ACC112 (cell line): ENCODE data around the gene CHRNA5.
"Not testable (repeated sequence)": the region's sequence is repeated elsewhere in the genome, so short reads cannot be mapped to it uniquely, and the experiment has no call there.

Experiments used
- H2AFZ ChIP-seq: fragments of 200-600 bp; sonication (generic); one replicate; pipeline ENCODE4 v1.6.0; 2017; ENCODE audit warnings: antibody characterized with exemption, low read length; ENCODE audit not compliant: unreplicated experiment
- H3K27ac ChIP-seq: fragments of 200-600 bp; sonication (generic); 2 replicates; pipeline ENCODE4 v1.5.1; 2014; ENCODE audit warnings: low read depth, mild to moderate bottlenecking, antibody characterized with exemption, low read length, moderate library complexity
- H3K27me3 ChIP-seq: fragments of 200-600 bp; sonication (generic); 2 replicates; pipeline ENCODE4 v1.6.1; 2014; ENCODE audit warnings: mild to moderate bottlenecking, antibody characterized with exemption, low read length, moderate library complexity, mixed read lengths; ENCODE audit not compliant: insufficient read depth
- H3K36me3 ChIP-seq: fragments of 200-600 bp; sonication (generic); 2 replicates; pipeline ENCODE4 v1.6.1; 2016; ENCODE audit warnings: mild to moderate bottlenecking, antibody characterized with exemption, low read length, moderate library complexity, mixed read lengths; ENCODE audit not compliant: insufficient read depth
- H3K4me1 ChIP-seq: fragments of 200-600 bp; sonication (generic); one replicate; pipeline ENCODE4 v1.6.1; 2016; ENCODE audit warnings: low read length, mixed read lengths; ENCODE audit not compliant: insufficient read depth, unreplicated experiment, control insufficient read depth
- H3K4me3 ChIP-seq: fragments of 200-600 bp; sonication (generic); 2 replicates; pipeline ENCODE4 v1.5.1; 2014; ENCODE audit warnings: mild to moderate bottlenecking, low read depth, low read length
- H3K79me2 ChIP-seq: fragments of 200-600 bp; sonication (generic); one replicate; pipeline ENCODE4 v1.6.0; 2016; ENCODE audit warnings: low read length; ENCODE audit not compliant: control insufficient read depth, unreplicated experiment, insufficient read depth

Gene CHRNA5

GRCh38 chr15:78565097-78565950 lies at the start of gene CHRNA5:
CHRNA5 (plus strand) TSS chr15:78565520; CDS start chr15:78565720, 200 bp downstream.
- Histone ChIP-seq H2AFZ (peak within 1 kb of the TSS; percentile 100), H3K79me2 (no peaks in the 10 kb centered on the region), H3K4me1 (peaks cover 3% of the 10 kb centered on the region), H3K27ac (no peak within 1 kb of the TSS), H3K36me3 (no peaks in the 10 kb centered on the region), H3K4me3 (peak within 1 kb of the TSS; percentile 78), H3K27me3 (0 out of 2 replicates have a peak, but pooled peaks cover 3% of the 10 kb centered on the region)

- not testable (repeated sequence) for H3K79me2 ChIP-seq, H3K27ac ChIP-seq, H2AFZ ChIP-seq, H3K36me3 ChIP-seq, H3K4me1 ChIP-seq, H3K27me3 ChIP-seq, H3K4me3 ChIP-seq
Observed at GRCh38 chr15:78520035-78520434, 45.3 kb upstream of the CHRNA5 start.

DNA sequence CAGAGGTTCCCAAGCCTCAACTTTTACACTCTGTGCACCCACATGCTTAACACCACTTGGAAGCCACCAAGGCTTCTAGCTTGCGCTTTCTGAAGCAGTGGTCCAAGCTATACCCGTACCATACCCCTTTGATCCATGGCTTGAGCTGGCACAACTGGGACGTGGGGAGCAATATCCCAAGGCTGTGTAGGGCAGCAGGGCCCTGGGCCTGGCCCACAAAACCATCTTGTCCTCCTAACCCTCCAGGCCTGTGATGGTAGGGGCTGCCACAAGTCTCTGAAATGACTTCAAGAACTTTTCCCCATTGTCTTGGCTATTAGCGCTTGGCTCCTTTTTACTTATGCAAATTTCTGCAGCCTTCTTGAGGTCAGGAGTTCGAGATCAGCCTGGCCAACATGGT lies 41.1 kb upstream of the CHRNA5 start:
- H3K27ac ChIP-seq: no peak overlapping the region
- no peaks in the 10 kb centered on the region for H3K4me1 ChIP-seq
- no peak overlapping the region for H2AFZ ChIP-seq
- H3K36me3 ChIP-seq: no peaks in the 10 kb centered on the region
- no peaks in the 10 kb centered on the region for H3K27me3 ChIP-seq
- H3K79me2 ChIP-seq: no peaks in the 10 kb centered on the region
- H3K4me3 ChIP-seq: no peak overlapping the region

GRCh38 chr15:78527325-78527724 lies 38.0 kb upstream of the CHRNA5 start:
- no peaks in the 10 kb centered on the region for H3K79me2 ChIP-seq
- no peaks in the 10 kb centered on the region for H3K36me3 ChIP-seq
- H3K27me3 ChIP-seq: no peaks in the 10 kb centered on the region
- no peak overlapping the region for H3K27ac ChIP-seq
- H3K4me1 ChIP-seq: no peaks in the 10 kb centered on the region
- H2AFZ ChIP-seq: no peak overlapping the region
- H3K4me3 ChIP-seq: no peak overlapping the region

DNA sequence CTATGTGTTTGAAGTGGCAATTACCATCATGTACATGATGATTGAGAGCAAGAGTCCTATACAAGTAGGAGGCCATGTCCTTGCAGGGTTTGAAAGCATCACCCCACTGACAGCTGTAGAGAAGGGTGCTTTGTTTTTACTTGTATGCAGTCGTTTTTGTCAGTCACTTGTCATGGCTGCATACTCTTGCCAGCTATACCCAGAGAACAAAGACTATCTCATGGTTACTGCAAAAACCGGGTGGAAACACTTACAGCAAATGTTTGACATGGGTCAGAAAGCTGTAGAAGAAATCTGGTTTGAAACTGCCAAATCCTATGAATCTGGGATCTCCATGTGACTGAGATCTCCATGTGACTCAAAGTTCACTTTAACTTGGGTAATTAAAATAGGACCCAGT lies 32.0 kb upstream of the CHRNA5 start:
- Histone ChIP-seq H3K79me2 (no peaks in the 10 kb centered on the region), H3K27me3 (no peaks in the 10 kb centered on the region), H3K27ac (no peak overlapping the region), H3K4me1 (no peaks in the 10 kb centered on the region), H2AFZ (no peak overlapping the region), H3K36me3 (no peaks in the 10 kb centered on the region), H3K4me3 (no peak overlapping the region)

DNA sequence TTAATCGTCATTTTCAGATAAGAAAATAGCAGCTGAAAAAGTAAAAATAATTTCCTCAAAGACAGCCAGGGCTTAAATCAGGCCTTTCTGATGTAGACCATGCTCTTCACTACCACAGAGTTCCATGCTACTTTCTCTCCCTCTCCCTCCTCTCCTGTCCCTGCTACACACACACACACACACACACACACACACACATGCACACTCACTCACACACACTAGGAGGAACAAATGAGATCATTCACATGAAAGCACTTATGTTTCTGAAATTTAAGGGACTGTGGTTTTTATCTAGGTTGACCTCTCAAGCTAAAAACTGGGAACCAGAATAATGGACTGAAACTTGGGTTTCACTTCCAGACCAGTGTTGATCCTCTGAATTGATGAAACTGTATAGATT lies 29.2 kb upstream of the CHRNA5 start:
- Histone ChIP-seq H3K4me3 (no peak overlapping the region), H2AFZ (no peak overlapping the region), H3K36me3 (no peaks in the 10 kb centered on the region), H3K27ac (no peak overlapping the region), H3K27me3 (no peaks in the 10 kb centered on the region), H3K4me1 (no peaks in the 10 kb centered on the region), H3K79me2 (peaks cover 9% of the 10 kb centered on the region)

GRCh38 chr15:78537266-78537905 lies 27.9 kb upstream of the CHRNA5 start:
- Histone ChIP-seq H3K27ac (no peak overlapping the region), H2AFZ (no peak overlapping the region), H3K4me1 (peaks cover 8% of the 10 kb centered on the region), H3K36me3 (peaks cover 3% of the 10 kb centered on the region; the same call in 1 of the 2 replicates), H3K79me2 (peaks cover 21% of the 10 kb centered on the region), H3K4me3 (no peak overlapping the region), H3K27me3 (no peaks in the 10 kb centered on the region)

- H3K27ac ChIP-seq: no peak overlapping the region
- H3K4me3 ChIP-seq: no peak overlapping the region
- H3K27me3 ChIP-seq: no peaks in the 10 kb centered on the region
- H3K4me1 ChIP-seq: peaks cover 17% of the 10 kb centered on the region
- peaks cover 12% of the 10 kb centered on the region for H3K36me3 ChIP-seq
- H3K79me2 ChIP-seq: peaks cover 31% of the 10 kb centered on the region
- no peak overlapping the region for H2AFZ ChIP-seq
Observed at GRCh38 chr15:78538358-78538757, 27.0 kb upstream of the CHRNA5 start.

DNA sequence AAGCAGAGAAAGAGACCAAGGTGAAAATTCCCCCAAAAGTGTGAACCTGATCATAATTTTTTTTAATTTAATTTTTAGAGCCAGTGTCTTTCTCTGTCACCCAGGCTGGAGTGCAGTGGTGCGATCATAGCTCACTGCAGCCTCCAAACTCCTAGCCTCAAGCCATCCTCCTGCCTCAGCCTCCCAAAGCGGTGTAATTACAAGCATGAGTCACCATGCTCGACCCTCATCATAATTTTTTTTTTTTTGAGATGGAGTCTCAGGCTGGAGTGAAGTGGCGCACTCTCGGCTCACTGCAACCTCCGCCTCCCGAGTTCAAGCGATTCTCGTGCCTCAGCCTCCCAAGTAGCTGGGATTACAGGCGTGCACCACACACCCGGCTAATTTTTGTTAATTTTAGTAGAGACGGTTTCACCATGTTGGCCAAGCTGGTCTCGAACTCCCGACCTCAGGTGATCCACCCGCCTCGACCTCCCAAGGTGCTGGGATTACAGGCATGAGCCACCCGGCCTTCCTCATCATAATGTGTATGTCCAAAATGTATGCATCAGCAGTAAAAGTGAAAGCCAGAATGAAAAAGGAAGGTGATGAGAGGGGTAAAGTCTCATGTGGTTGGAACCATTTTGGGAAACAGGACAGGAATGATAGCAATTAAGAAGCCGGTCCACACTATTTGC lies 25.7 kb upstream of the CHRNA5 start:
- Histone ChIP-seq H3K27ac (peak overlapping the region; percentile 69; the same call in 1 of the 2 replicates), H3K4me1 (peaks cover 17% of the 10 kb centered on the region), H3K36me3 (peaks cover 17% of the 10 kb centered on the region), H3K4me3 (peak overlapping the region; percentile 83), H2AFZ (peak overlapping the region; percentile 94), H3K79me2 (peaks cover 31% of the 10 kb centered on the region)
- H3K27me3 ChIP-seq: not testable (repeated sequence)

GRCh38 chr15:78540141-78540870 lies 25.0 kb upstream of the CHRNA5 start, which contains the start of gene PSMA4:
PSMA4 (plus strand) TSS chr15:78540444; CDS start chr15:78541928, 1,484 bp downstream.
- H3K4me1 ChIP-seq: peaks cover 17% of the 10 kb centered on the region
- H3K27ac ChIP-seq: peak within 1 kb of the TSS; percentile 69

More at GRCh38 chr15:78540141-78540870, 25.0 kb upstream of the CHRNA5 start, which contains the start of gene PSMA4:
- Histone ChIP-seq H3K27me3 (no peaks in the 10 kb centered on the region), H3K36me3 (peaks cover 24% of the 10 kb centered on the region), H3K4me3 (peak within 1 kb of the TSS; percentile 83), H3K79me2 (peaks cover 31% of the 10 kb centered on the region), H2AFZ (peak within 1 kb of the TSS; percentile 94)
